ENCODE measurements around the gene ZIC2.
A peak's percentile ranks its signal among the peaks of the same experiment; 100 is the strongest.

Gene ZIC2

DNA sequence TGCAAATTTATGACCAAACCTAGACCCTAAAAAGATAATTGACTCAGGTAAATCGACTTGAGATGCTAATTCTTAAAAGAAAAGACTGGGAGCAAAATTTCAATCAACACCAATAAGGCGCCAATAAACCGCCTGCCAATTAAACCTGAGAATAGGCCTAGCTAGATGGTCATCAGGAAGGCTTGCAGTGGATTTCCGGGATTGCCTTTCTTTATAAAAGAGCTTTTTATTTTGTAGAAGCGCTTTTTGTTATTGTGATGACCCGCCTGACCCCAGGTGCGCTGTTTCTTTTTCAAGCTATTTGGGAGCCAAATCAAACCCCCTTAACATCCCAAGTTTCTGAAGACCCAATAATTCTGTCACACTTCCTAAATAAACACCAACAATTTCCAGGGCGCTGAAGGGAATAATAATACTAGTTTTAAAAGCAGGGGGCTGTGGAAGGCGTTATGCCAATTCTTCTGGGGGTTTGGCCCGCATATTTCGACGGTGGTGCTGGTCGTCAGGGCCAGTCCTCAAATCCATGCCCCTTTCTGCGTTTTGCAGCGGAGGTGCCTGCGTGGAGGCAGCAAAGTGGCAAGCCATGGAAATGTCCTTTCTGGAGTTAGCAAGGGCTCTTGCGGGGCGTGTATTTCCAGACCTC is 7.2 kb upstream of the ZIC2 start:
- DNase-seq (ENCODE audit: low spot score) = no peak

DNA sequence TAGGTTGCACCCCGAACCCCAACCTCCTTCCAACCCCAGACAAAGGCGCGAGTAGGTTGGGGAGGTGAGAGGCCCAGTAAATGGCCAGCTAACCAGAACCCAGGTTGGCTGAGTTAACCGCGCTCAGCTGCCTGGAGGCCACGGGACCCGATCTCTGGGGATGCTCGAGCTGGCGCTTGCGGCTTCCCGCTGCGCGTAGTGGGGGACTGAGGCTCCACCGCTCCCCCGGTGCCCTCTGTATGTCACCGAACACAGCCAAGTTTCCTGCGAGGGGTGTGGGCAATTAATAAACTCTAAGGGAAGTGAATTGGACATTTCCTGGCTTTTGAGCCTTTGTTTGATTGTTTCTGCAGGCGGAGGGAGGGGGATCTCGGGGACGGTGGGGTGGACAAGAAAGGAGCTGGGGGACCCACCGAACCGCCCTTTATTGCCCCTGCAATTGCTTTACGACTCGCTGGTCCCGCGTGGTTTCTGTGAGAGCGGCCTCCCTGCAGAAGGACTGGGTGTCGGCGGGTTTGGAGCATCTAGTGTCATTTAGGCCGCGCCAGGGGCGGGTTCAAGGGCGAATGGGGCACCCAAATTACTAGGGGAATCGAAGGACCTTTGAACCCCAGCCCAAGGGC is 6.5 kb upstream of the ZIC2 start:
- no peak for DNase-seq (ENCODE audit: low spot score)

DNA sequence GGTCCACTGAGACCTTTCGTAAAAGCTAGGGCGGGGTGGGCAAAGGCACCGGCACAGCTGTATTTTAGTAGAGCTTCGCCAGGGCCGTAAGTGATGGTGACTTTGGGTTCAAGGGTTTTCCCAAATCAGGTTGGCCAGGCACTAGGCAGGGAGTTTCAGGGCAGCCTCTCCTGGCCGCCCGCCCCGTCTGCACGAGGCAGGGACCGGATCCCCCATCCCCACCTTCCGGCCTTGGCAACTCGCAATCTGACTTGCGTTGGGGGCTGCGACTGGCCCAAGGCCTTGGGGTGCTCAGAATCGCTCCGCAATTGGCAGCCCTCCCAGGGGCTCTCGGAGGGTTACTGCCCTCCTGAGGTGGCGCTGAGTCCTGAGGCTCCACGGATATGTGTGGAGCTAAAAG is 6.0 kb upstream of the ZIC2 start:
- DNase-seq (ENCODE audit: low spot score) = no peak

DNA sequence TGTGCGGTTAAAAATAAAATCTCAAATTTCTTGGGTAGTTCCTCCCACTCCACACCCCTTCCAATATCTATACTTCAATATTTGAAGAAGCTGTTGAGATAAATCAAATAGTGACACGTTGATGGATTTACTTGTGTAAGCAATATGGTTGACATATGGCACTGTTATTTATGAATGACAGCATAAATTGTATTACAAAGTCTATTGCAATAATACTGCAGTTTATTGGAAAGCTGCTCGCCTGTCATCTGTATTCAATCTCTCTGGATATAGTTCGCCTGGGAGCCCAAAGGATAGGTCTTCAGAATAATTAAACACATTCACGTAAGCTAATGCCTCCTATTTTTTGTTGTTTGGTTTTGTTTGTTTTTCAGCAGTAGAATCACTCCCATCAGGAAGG is 5.0 kb upstream of the ZIC2 start:
- no peak for DNase-seq (ENCODE audit: low spot score)

DNA sequence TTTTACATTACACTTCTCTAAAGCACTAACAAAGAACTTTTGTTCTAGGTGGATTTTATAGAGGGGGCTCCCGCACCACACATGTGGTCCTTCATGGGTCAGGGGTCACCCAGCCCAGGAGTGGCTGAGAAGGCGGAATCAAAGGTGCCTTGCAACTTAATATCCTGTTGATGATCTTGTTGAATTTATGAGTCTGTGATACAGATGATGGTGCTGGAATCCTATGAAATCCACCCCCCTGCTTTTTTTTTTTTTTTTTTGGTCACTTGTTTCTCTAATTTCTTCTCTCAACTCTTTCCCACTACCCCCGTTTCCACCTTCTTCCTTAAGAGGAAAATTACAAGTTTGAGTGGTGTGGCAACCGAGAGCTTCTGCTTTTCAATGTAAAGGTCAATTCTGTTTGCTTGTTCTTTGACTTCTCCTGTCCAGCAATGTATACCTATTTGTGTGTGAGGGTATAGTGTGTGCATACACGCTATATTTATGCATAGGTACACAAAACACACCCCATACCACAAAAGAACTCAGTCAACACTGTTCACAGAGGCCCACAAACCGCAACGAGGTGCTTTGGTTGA is 4.2 kb upstream of the ZIC2 start:
- DNase-seq (ENCODE audit: low spot score) = no peak

DNA sequence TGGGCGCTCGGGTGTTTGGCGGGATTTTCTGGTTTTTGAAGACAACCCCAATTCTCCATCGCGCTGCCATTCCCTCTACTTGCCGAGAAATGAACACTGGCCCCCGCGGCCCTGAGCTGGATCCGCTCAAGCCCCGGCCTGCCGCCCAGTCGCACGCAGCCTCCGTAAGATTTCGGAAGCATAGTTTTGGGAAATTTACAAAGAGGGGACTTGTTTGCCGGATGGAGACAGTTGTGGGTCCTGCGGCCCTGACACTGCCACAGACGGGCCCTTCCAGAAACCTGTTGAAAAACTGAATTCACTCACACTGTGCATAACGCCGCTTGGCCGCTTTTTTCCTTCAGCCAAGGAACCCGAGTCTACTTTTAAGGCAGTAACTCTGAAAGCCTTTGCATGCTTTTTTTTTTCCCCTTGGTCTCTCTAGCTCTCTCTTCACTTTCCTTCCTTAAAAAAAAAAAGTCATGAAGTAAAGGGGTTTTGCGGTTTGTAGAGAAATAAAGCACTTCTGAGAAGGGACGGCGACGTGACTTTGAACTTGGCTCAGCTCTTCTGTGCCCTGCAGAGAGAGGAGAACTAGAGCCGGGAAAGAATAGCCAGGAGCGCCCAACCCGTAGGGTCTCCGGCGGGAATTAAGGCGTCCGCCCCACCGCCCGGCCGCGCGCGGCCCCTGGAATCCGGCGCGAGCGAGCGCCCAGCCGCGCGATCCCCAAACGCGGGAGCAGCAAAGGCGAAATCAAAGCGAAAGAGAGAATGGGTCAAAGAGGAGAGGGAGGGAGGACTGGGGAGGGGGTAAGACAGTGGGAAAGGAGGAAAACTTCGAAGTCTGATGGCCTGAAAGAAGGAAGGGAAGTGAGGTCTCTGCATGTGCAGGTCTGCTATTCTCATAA is 3.4 kb upstream of the ZIC2 start:
- no peak for DNase-seq (ENCODE audit: low spot score)

DNA sequence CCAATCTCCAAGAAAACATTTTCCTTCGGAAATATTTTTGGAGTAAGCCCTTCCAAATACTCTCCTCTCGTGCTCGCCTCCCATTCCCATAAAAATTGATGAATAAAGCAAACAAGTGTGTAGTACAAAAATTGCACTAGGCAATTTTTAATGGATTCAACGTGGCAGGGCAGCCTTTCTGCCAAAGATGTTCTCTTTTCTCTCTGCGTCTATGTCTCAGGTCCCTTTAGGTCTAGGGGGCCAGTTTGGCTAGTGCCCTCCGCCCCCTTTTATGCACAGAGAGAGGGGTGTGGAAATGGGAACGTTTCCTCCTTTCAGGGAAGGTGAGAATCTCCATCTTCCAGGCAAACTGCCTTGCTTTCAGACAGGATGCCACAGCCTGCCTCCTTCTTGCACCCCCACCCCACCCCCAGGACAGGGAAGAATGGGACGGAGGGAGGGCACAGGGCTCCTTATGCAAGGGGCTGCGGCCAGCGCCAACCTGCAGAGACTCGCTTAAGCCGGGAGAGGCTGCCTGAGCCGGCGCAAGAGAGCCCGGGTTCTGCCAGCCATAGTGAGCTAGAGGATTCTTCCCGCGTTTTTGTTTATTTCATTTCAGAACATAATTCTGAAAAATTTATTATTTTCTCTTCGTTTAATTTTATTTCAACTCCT is 2.7 kb upstream of the ZIC2 start:
- no peak for DNase-seq (ENCODE audit: low spot score)

DNA sequence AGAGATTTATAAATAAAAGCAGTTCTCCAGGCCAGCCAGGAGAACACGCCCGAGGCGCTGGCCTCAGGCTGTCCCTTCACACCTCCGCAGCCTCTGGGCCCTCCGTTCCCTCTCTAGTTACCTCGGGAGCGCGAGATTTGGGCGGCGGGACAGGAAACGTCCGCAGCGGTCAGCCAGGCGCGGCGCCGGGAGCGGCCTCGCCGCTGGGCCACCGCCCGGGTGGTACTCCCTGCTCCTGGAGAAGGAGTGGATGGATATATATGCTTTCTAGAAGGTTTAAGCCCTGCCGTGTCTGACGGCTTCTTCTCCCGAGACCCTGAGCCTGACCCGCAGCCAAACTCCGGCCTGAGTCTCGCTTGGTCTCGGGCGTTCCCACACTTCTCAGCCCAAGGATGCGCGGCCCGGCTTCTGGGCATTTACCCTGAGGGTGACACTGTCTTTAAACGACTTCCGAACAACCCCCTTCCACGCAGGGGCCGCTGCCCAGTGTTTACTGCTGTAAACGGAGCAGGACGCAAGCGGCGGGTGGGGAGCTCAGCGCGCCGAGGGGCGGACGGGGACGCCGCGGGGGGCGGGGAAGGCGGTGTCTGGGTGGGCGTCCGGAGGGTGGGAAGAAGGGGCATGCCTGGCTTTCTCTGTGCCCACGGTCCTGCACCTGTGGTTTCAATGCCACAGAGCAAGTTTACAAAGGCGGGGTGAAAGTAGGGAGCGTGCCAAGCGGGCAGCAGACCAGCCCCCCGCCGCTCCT is 2.0 kb upstream of the ZIC2 start:
- no peak for DNase-seq (ENCODE audit: low spot score)

DNA sequence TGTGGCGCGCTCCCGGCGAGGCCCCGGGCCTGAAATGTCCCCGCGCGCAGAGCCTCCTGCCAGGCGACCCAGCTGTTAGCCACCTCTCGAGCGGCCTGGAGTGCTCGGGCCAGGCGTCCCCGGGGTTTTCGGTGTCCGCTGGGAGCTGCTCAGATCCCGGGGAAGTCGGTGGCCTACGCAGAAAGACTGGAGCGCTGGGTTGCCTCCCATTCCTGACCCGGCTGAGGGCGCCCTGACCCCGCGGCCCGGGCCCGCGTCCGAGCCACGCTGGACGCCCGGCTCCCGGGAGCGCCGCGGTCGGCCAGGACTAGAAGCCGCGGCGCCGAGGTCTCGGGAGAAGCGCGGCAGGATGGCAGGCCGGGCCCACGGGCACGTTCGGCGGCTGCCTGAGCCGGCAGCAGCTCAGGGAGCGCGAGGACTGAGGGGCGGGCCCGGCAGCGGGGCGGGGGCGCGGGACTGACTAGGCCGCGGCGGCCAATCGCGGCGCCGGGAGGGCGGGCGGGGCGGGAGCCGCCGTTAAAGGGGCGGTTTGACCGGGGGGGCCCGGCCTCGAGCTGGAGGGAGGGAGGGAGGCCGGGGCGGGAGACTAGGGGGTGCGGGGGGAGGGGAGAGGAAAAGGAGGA is 1.3 kb upstream of the ZIC2 start:
- DNase-seq (ENCODE audit: low spot score) = peak; percentile 27

DNA sequence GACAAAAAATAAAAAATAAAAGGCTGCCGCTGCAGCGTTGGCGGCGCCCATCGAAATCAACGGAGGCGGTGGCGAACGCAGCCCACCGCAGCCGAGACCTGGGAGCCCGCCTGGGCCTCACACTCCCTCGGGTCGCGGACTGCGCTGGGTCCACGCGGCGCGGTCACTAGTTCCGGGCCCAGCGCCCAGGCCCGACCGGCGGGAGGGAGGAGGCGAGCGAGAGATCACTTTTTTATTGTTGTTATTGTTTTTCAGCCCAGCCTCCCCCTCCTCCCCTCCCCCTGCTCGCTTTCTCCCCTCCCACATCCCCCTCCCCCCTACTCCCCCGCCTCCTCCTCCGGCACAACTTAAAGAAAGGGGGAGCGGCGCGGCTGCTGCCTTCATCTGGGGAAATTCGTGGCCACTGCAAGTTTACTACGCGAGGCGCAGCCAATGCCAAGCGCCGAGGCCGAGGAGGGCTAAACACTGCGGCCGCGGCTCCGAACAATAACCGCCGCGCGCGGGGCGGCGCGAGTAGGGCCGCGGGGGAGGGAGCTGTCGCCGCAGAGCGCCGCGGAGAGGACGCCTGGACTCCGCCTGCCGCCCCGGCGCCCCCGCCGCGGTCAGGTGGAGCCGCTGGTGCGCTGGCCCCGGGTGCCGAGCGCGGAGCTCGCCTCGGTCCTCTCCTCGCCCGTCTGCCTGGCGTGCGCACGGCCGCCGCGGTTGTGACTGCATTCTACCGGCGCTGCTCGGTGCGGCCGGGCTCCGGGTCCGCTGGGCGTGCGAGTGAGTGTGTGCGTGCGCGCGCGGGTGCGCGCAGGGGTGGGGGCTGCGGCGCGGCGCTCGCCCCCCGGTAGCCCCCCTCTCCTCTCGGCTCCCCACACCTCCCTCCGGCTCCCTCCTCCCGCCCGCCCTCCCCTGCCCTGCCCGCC is 505 bp upstream of the ZIC2 start:
- no peak for DNase-seq (ENCODE audit: low spot score)

DNA sequence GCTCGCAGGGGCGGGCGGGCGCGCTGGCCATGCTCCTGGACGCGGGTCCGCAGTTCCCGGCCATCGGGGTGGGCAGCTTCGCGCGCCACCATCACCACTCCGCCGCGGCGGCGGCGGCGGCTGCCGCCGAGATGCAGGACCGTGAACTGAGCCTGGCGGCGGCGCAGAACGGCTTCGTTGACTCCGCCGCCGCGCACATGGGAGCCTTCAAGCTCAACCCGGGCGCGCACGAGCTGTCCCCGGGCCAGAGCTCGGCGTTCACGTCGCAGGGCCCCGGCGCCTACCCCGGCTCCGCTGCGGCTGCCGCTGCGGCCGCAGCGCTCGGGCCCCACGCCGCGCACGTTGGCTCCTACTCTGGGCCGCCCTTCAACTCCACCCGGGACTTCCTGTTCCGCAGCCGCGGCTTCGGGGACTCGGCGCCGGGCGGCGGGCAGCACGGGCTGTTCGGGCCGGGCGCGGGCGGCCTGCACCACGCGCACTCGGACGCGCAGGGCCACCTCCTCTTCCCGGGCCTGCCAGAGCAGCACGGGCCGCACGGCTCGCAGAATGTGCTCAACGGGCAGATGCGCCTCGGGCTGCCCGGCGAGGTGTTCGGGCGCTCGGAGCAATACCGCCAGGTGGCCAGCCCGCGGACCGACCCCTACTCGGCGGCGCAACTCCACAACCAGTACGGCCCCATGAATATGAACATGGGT is 599 bp downstream of the ZIC2 start:
- DNase-seq (ENCODE audit: low spot score) = no peak

DNA sequence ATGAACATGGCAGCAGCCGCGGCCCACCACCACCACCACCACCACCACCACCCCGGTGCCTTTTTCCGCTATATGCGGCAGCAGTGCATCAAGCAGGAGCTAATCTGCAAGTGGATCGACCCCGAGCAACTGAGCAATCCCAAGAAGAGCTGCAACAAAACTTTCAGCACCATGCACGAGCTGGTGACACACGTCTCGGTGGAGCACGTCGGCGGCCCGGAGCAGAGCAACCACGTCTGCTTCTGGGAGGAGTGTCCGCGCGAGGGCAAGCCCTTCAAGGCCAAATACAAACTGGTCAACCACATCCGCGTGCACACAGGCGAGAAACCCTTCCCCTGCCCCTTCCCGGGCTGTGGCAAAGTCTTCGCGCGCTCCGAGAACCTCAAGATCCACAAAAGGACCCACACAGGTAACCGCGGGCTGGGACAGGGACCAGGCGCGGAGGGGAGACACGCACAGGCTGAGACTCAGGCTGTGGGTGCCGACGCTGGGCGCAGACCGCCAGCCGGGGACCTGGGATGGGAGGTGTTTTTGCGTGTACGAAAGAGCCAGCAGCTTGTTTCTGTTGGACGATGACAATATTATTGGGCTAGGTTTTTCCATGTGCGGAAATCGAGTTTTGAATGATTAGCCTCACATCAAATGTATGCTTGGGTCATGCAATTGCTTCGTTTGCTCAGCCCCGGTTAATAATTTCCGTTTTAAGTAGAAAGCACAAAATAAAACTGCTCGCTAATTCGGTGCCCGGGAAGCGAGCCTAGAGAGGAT is 1.3 kb downstream of the ZIC2 start:
- no peak for DNase-seq (ENCODE audit: low spot score)

DNA sequence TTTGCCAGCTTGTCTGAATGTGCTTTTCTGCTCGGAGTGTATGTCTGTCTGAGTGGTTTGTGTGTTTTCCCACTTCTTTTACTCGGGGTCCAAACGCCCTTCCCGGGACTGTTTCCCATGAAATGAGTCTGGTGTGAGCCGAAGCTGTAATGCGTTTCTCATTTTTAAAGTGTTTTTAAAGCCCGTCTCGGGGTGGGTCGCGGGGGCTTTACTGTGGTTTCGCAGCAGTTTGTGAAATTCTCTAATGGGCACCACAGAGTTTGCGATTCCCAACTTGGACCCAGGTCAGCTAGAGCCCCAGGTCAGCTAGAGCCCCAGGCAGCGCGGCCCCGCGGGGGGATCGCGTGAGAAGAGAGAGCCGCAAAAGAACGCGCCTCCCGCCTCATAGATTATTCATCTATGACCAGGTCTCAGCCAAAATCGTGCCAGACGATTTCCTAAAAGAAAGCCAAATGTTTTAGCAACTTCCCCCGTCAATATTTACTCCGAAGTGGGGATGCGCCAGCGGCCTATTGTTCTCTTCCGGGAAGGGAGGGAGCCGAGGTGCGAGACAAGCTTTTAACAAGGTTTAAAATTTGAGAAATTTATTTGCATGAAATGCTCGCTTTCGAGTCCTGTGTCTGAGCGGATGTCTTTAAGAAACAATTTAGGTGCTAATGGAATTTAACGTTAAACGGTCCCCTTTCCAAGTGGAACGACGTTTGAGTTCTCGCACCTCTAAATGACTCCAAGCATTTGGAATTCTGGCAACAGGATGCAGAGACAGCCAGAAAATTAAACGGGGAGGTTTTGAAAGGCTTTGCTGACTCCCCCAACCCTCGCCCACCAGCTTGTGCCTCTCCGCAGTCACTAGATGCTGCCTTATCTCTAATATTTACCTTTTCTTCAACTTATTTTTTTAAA is 2.2 kb downstream of the ZIC2 start:
- DNase-seq (ENCODE audit: low spot score) = no peak

DNA sequence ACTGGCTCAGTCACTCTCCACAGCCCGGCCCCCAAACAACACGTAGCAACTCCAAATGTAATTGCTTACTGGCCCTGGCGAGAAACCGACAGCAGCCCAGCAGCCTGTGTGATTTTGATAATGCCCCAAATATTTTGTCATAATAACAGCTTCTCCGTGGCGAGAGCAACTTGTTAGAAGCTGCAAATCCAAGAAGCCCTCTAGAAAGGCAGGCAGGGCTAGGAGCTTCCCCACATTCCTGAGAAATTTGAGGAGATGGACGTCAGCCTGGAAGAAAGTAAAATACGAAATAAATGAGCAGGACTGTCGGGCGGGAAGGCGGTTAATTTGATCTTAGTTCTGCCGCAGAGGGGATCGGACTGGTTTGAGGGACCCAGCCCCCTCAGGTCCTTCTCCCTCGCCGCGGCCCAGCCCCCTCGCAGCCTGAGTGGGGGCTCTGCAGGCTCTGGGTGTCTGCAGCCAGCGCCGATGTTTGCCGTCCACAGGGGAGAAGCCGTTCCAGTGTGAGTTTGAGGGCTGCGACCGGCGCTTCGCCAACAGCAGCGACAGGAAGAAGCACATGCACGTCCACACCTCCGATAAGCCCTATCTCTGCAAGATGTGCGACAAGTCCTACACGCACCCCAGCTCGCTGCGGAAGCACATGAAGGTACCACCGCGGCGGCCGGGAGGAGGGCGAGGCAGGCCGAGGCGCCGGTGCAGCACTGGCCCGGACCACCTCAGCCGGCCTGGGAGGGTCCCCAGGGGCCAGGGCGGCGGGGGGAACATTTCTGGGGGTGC is 3.1 kb downstream of the ZIC2 start:
- DNase-seq (ENCODE audit: low spot score) = no peak

DNA sequence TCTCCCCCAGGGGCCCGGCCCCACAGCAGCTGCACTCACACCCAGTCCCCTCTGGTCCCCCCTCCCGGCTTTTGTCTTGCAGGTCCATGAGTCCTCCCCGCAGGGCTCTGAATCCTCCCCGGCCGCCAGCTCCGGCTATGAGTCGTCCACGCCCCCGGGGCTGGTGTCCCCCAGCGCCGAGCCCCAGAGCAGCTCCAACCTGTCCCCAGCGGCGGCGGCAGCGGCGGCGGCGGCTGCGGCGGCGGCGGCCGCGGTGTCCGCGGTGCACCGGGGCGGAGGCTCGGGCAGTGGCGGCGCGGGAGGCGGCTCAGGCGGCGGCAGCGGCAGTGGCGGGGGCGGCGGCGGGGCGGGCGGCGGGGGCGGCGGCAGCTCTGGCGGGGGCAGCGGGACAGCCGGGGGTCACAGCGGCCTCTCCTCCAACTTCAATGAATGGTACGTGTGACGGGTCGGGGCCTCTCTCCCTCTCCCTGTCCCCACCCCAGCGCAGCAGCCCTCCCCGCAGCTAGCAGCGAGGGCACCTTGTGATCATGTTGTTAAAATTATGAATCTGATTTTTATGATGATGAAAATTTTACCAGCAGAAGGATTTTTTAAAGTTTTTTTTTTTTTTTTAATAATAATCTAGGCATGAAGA is 3.8 kb downstream of the ZIC2 start:
- DNase-seq (ENCODE audit: low spot score) = no peak

DNA sequence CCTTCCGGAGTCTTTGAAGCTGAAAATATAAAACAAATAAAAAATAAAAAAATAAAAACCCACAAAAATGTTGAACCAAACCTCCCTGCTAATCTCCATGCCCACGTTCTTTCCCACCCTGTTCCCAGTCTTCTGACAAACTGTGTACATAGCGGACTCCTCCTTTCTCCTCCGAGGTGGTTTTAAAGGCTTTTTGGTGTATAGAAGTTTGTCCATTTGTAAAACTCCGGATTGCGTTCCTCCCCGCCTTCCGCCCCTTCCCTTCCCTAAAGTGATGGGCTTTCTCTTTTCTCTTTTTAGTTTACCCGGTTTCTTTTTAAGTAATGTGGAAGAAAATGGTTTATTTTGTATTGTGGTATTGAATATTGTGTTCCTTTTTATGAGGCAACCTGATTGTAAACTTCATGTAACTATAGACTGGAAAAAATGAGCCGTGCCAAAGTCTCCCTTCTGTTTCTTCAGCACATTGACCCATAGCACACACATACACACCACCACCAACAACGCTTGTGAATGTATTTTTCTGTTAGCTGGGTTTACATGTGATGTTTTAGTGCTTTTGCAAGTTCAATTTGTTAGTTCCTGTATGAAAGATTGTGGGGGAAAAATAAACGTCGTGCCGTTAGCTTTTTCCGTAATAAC is 4.4 kb downstream of the ZIC2 start:
- no peak for DNase-seq (ENCODE audit: low spot score)

Measured in CD4-positive, alpha-beta T cell treated with Interleukin-15 for 4 hours (primary cell).